Measurements from ENCODE around the gene LRIG1.

Gene LRIG1

GRCh38 chr3:66472313-66473134 is 28.3 kb downstream of the LRIG1 start:
- no peak for DNase-seq (ENCODE audit: low read depth in 2 of 2, low spot score in 1 of 2)

GRCh38 chr3:66470956-66471686 is 29.7 kb downstream of the LRIG1 start:
- DNase-seq (ENCODE audit: low read depth in 2 of 2, low spot score in 1 of 2): no peak

- no peak for DNase-seq (ENCODE audit: low read depth in 2 of 2, low spot score in 1 of 2)
Measured at GRCh38 chr3:66470285-66470684, 30.5 kb downstream of the LRIG1 start.

GRCh38 chr3:66469220-66469640 is 31.6 kb downstream of the LRIG1 start:
- no peak for DNase-seq (ENCODE audit: low read depth in 2 of 2, low spot score in 1 of 2)

GRCh38 chr3:66467996-66468735 is 32.7 kb downstream of the LRIG1 start:
- no peak for DNase-seq (ENCODE audit: low read depth in 2 of 2, low spot score in 1 of 2)

GRCh38 chr3:66466606-66467270 is 34.1 kb downstream of the LRIG1 start:
- no peak for DNase-seq (ENCODE audit: low read depth in 2 of 2, low spot score in 1 of 2)

GRCh38 chr3:66465587-66465986 is 35.2 kb downstream of the LRIG1 start:
- DNase-seq (ENCODE audit: low read depth in 2 of 2, low spot score in 1 of 2): no peak

GRCh38 chr3:66465034-66465433 is 35.8 kb downstream of the LRIG1 start:
- DNase-seq (ENCODE audit: low read depth in 2 of 2, low spot score in 1 of 2): no peak

GRCh38 chr3:66464512-66464894 is 36.3 kb downstream of the LRIG1 start:
- DNase-seq (ENCODE audit: low read depth in 2 of 2, low spot score in 1 of 2): no peak

GRCh38 chr3:66463730-66464511 is 36.9 kb downstream of the LRIG1 start:
- no peak for DNase-seq (ENCODE audit: low read depth in 2 of 2, low spot score in 1 of 2)

GRCh38 chr3:66463054-66463631 is 37.7 kb downstream of the LRIG1 start:
- no peak for DNase-seq (ENCODE audit: low read depth in 2 of 2, low spot score in 1 of 2)

- no peak for DNase-seq (ENCODE audit: low read depth in 2 of 2, low spot score in 1 of 2)
Measured at GRCh38 chr3:66457252-66457651, 43.6 kb downstream of the LRIG1 start.

- no peak for DNase-seq (ENCODE audit: low read depth in 2 of 2, low spot score in 1 of 2)
Measured at GRCh38 chr3:66456711-66457173, 44.1 kb downstream of the LRIG1 start.

- DNase-seq (ENCODE audit: low read depth in 2 of 2, low spot score in 1 of 2): no peak
Measured at GRCh38 chr3:66454464-66454859, 46.4 kb downstream of the LRIG1 start.

GRCh38 chr3:66453651-66454463 is 47.0 kb downstream of the LRIG1 start:
- DNase-seq (ENCODE audit: low read depth in 2 of 2, low spot score in 1 of 2): no peak

GRCh38 chr3:66452303-66453011 is 48.4 kb downstream of the LRIG1 start:
- DNase-seq (ENCODE audit: low read depth in 2 of 2, low spot score in 1 of 2): no peak

- no peak for DNase-seq (ENCODE audit: low read depth in 2 of 2, low spot score in 1 of 2)
Measured at GRCh38 chr3:66451766-66452165, 49.1 kb downstream of the LRIG1 start.

- no peak for DNase-seq (ENCODE audit: low read depth in 2 of 2, low spot score in 1 of 2)
Measured at GRCh38 chr3:66450390-66451022, 50.3 kb downstream of the LRIG1 start.
